Measurements from ENCODE around the gene B4GAT1.

The B4GAT1 gene

GRCh38 chr11:66335531-66336233, 11.7 kb downstream of the B4GAT1 start:
- DNase-seq: no peak

GRCh38 chr11:66334605-66335442, 12.6 kb downstream of the B4GAT1 start:
- DNase-seq: peak; percentile 39 to 60

- DNase-seq: no peak
Observed at GRCh38 chr11:66333896-66334604, 13.4 kb downstream of the B4GAT1 start.

- no peak for DNase-seq
Observed at GRCh38 chr11:66333220-66333877, 14.1 kb downstream of the B4GAT1 start.

GRCh38 chr11:66332371-66333219, 14.8 kb downstream of the B4GAT1 start:
- DNase-seq: no peak

- DNase-seq: no peak
Observed at GRCh38 chr11:66331542-66332370, 15.7 kb downstream of the B4GAT1 start.

- DNase-seq: no peak
Observed at GRCh38 chr11:66330931-66331330, 16.5 kb downstream of the B4GAT1 start.

GRCh38 chr11:66329165-66329673, 18.2 kb downstream of the B4GAT1 start:
- DNase-seq: no peak

GRCh38 chr11:66328302-66329144, 18.9 kb downstream of the B4GAT1 start:
- DNase-seq: peak; percentile 23 to 72

- DNase-seq: no peak
Observed at GRCh38 chr11:66328031-66328301, 19.5 kb downstream of the B4GAT1 start.

- no peak for DNase-seq
Observed at GRCh38 chr11:66327171-66328030, 20.0 kb downstream of the B4GAT1 start.

- DNase-seq: no peak
Observed at GRCh38 chr11:66326261-66327111, 20.9 kb downstream of the B4GAT1 start.

GRCh38 chr11:66325263-66325671, 22.2 kb downstream of the B4GAT1 start:
- DNase-seq: peak; percentile 75 to 90

GRCh38 chr11:66324664-66325063, 22.8 kb downstream of the B4GAT1 start:
- no peak for DNase-seq

- no peak for DNase-seq
Observed at GRCh38 chr11:66323684-66324083, 23.7 kb downstream of the B4GAT1 start.

- DNase-seq: no peak
Observed at GRCh38 chr11:66322732-66323427, 24.5 kb downstream of the B4GAT1 start.

- no peak for DNase-seq
Observed at GRCh38 chr11:66321606-66322005, 25.8 kb downstream of the B4GAT1 start.

All from NCI-H524 (cell line).